Naive thymus-derived CD4-positive, alpha-beta T cell (primary cell): ENCODE measurements around the gene VPS51. TPM values are rescaled to one million over a fixed set of nuclear protein-coding genes. Genes with fewer than 3 reads are reported as not detected.

Experiments used
- ATAC-seq: fragments of 150-1000 bp; cut with Tn5 transposase; 2 replicates; pipeline ENCODE4 v1.10.0; 2021; ENCODE audit warnings: mild to moderate bottlenecking, moderate library complexity
- CTCF ChIA-PET: fragments of 350-600 bp; sonication (Branson Sonifier 250); formaldehyde crosslinking; loops from one replicate; lab custom pipeline; 2021; ENCODE audit warnings: antibody characterized with exemption; lab: Charles Lee
- POLR2A ChIA-PET: fragments of 350-600 bp; sonication (Branson Sonifier 250); formaldehyde crosslinking; loops from one replicate; lab custom pipeline; 2021; ENCODE audit warnings: antibody characterized with exemption, inconsistent platforms; lab: Charles Lee
- DNase-seq, 9 donors: peaks; one replicate each; pipeline versions ENCODE4 v3.0.0 to v3.0.0-alpha.2; 2020 to 2022; ENCODE audit warnings: mixed read lengths in 1 of 9
- H3K27ac ChIP-seq: one replicate; pipeline ENCODE4 v1.7.0; 2013; ENCODE audit warnings: mild to moderate bottlenecking, low read depth, low read length, moderate library complexity
- H3K27me3 ChIP-seq, 2 donors: one replicate each; pipeline ENCODE4 v1.7.0; 2013; ENCODE audit warnings: low read length in 2 of 2, mild to moderate bottlenecking in 2 of 2, moderate library complexity in 2 of 2; ENCODE audit not compliant: control insufficient read depth in 2 of 2, insufficient read depth in 2 of 2
- H3K36me3 ChIP-seq, 3 experiments: 1 replicate in 2 of 3; 2 replicates in 1 of 3; pipeline ENCODE4 v1.7.0; 2013; ENCODE audit warnings: low read length in 3 of 3, mild to moderate bottlenecking in 3 of 3, moderate library complexity in 1 of 3; ENCODE audit not compliant: insufficient read depth in 3 of 3, control insufficient read depth in 2 of 3
- H3K4me1 ChIP-seq, 2 donors: one replicate each; pipeline ENCODE4 v1.7.0; 2013; ENCODE audit warnings: low read length in 2 of 2, mild to moderate bottlenecking in 2 of 2, moderate library complexity in 1 of 2; ENCODE audit not compliant: control insufficient read depth in 2 of 2, insufficient read depth in 2 of 2
- H3K4me3 ChIP-seq: 2 replicates; pipeline ENCODE4 v1.7.0; 2013; ENCODE audit warnings: mild to moderate bottlenecking, low read length
- H3K9me3 ChIP-seq, 3 experiments: 1 replicate in 2 of 3; 2 replicates in 1 of 3; pipeline ENCODE4 v1.7.0; 2013; ENCODE audit warnings: low read length in 3 of 3; ENCODE audit not compliant: control insufficient read depth in 2 of 3
- H3K27ac Mint-ChIP-seq, 9 donors: one replicate each; pipeline ENCODE4 v1.8.0; 2020 to 2022; ENCODE audit warnings: mixed read lengths in 9 of 9, mild to moderate bottlenecking in 8 of 9, moderate library complexity in 5 of 9, inconsistent platforms in 2 of 9
- H3K27me3 Mint-ChIP-seq, 5 donors: one replicate each; pipeline ENCODE4 v1.8.0; 2021 to 2022; ENCODE audit warnings: mixed read lengths in 5 of 5, mild to moderate bottlenecking in 1 of 5
- H3K36me3 Mint-ChIP-seq, 5 donors: one replicate each; pipeline ENCODE4 v1.8.0; 2020 to 2022; ENCODE audit warnings: mixed read lengths in 5 of 5, mild to moderate bottlenecking in 3 of 5, inconsistent platforms in 1 of 5
- H3K4me1 Mint-ChIP-seq, 7 donors: one replicate each; pipeline ENCODE4 v1.8.0; 2020 to 2022; ENCODE audit warnings: mixed read lengths in 7 of 7, mild to moderate bottlenecking in 3 of 7, inconsistent platforms in 1 of 7
- H3K4me3 Mint-ChIP-seq, 10 donors: one replicate each; pipeline ENCODE4 v1.8.0; 2020 to 2022; ENCODE audit warnings: mild to moderate bottlenecking in 10 of 10, mixed read lengths in 10 of 10, moderate library complexity in 6 of 10, inconsistent platforms in 2 of 10
- H3K9me3 Mint-ChIP-seq, 11 donors: one replicate each; pipeline ENCODE4 v1.8.0; 2020 to 2022; ENCODE audit warnings: mixed read lengths in 11 of 11, mild to moderate bottlenecking in 4 of 11, inconsistent platforms in 1 of 11, moderate library complexity in 1 of 11
- intact Hi-C, 2 donors: fragments of 100-400 bp; cut with micrococcal nuclease; formaldehyde crosslinking; loops; one replicate each; pipeline ENCODE4 v1.15.1; 2023
- polyA plus RNA-seq, 2 donors: library from polyadenylated mRNA; unstranded; fragments of 300-500 nt; fragmentation: Illumina TruSeq; gene quantifications; one replicate each; pipeline ENCODE4 v1.2.3, GENCODE V29; 2021
- total RNA-seq, 6 experiments: library from RNA in 5 of 6; stranded (reverse) in 5 of 6; gene quantifications; 1 replicate in 5 of 6; 2 replicates in 1 of 6; pipeline ENCODE4 v1.2.3 and lab custom pipeline; 2021 to 2026

Gene VPS51
- total and polyA plus RNA-seq, 7 experiments from 2014 or later, result 106 to 269 (median 196) TPM

GRCh38 chr11:65056999-65057398 lies 39.0 kb upstream of the VPS51 start:
- Histone ChIP-seq H3K36me3 (no peaks in the 10 kb centered on the region), H3K27me3 (no peaks in the 10 kb centered on the region), H3K4me1 (peaks cover 3 to 12% of the 10 kb centered on the region in 2 donors), H3K27ac (no peak overlapping the region), H3K9me3 (no peaks in the 10 kb centered on the region), H3K4me3 (no peak overlapping the region)
- H3K4me3 Mint-ChIP-seq, result no peak overlapping the region
- ATAC-seq, result no peak
- peaks cover 11 to 40% (median 14%) of the 10 kb centered on the region in 7 donors for H3K4me1 Mint-ChIP-seq
- POLR2A ChIA-PET, result interaction anchor here (0.5 kb wide), 1 partner anchor 11 kb away, joined by 4 read pairs; no protein-coding TSS in a partner anchor
- H3K9me3 Mint-ChIP-seq, result no peaks in the 10 kb centered on the region
- CTCF ChIA-PET, result no interaction called here
- intact Hi-C loops, result no loop called here
- H3K27me3 Mint-ChIP-seq, result no peaks in the 10 kb centered on the region
- H3K27ac Mint-ChIP-seq, result no peak overlapping the region
- DNase-seq, result no peak
- H3K36me3 Mint-ChIP-seq, result no peaks in the 10 kb centered on the region

GRCh38 chr11:65057526-65057925 lies 38.5 kb upstream of the VPS51 start:
- Mint-ChIP-seq H3K4me3 (no peak overlapping the region), H3K27me3 (no peaks in the 10 kb centered on the region), H3K9me3 (no peaks in the 10 kb centered on the region), H3K4me1 (peaks cover 11 to 40% (median 15%) of the 10 kb centered on the region in 7 donors), H3K36me3 (no peaks in the 10 kb centered on the region), H3K27ac (no peak overlapping the region)
- Histone ChIP-seq H3K4me1 (peaks cover 3 to 12% of the 10 kb centered on the region in 2 donors), H3K36me3 (no peaks in the 10 kb centered on the region), H3K27ac (no peak overlapping the region), H3K27me3 (no peaks in the 10 kb centered on the region), H3K9me3 (no peaks in the 10 kb centered on the region), H3K4me3 (no peak overlapping the region)
- POLR2A ChIA-PET, result interaction anchor here (0.5 kb wide), 1 partner anchor 11 kb away, joined by 4 read pairs; no protein-coding TSS in a partner anchor
- CTCF ChIA-PET, result no interaction called here
- no peak for ATAC-seq
- intact Hi-C loops, result no loop called here
- no peak for DNase-seq

- H3K4me1 Mint-ChIP-seq, result peaks cover 11 to 40% (median 15%) of the 10 kb centered on the region in 7 donors
These were observed 38.0 kb upstream of the VPS51 start for GRCh38 chr11:65058012-65058411.

GRCh38 chr11:65058419-65059054 lies 37.5 kb upstream of the VPS51 start, which contains the start of gene NAALADL1:
TSS of gene NAALADL1 (minus strand) at chr11:65058553. CDS start at chr11:65058521, 32 bp downstream.
- no peak for DNase-seq
- Histone ChIP-seq H3K27me3 (no peaks in the 10 kb centered on the region), H3K4me1 (peaks cover 3 to 11% of the 10 kb centered on the region in 2 donors), H3K9me3 (no peaks in the 10 kb centered on the region), H3K36me3 (no peaks in the 10 kb centered on the region), H3K4me3 (no peak within 1 kb of the TSS), H3K27ac (no peak within 1 kb of the TSS)
- no peaks in the 10 kb centered on the region for H3K36me3 Mint-ChIP-seq
- no peaks in the 10 kb centered on the region for H3K9me3 Mint-ChIP-seq
- no peak within 1 kb of the TSS for H3K27ac Mint-ChIP-seq
- intact Hi-C loops, result no loop called here
- POLR2A ChIA-PET, result no interaction called here
- H3K4me1 Mint-ChIP-seq, result peaks cover 9 to 35% (median 13%) of the 10 kb centered on the region in 7 donors
- no peak for ATAC-seq
- CTCF ChIA-PET, result interaction anchor here (0.7 kb wide), 1 partner anchor 293 kb away, joined by 3 read pairs; no protein-coding TSS in a partner anchor
- no peaks in the 10 kb centered on the region for H3K27me3 Mint-ChIP-seq
- H3K4me3 Mint-ChIP-seq, result no peak within 1 kb of the TSS

More at GRCh38 chr11:65058012-65058411, 38.0 kb upstream of the VPS51 start:
- H3K27ac Mint-ChIP-seq, result no peak overlapping the region
- H3K36me3 Mint-ChIP-seq, result no peaks in the 10 kb centered on the region
- DNase-seq (no peak), ATAC-seq (no peak)
- no peaks in the 10 kb centered on the region for H3K9me3 Mint-ChIP-seq
- intact Hi-C loops, result no loop called here
- no peaks in the 10 kb centered on the region for H3K27me3 ChIP-seq
- H3K4me1 ChIP-seq, result peaks cover 3 to 12% of the 10 kb centered on the region in 2 donors
- no peak overlapping the region for H3K27ac ChIP-seq
- H3K4me3 Mint-ChIP-seq, result no peak overlapping the region
- no peak overlapping the region for H3K4me3 ChIP-seq
- CTCF ChIA-PET, result no interaction called here
- POLR2A ChIA-PET, result no interaction called here
- no peaks in the 10 kb centered on the region for H3K36me3 ChIP-seq
- no peaks in the 10 kb centered on the region for H3K27me3 Mint-ChIP-seq
- no peaks in the 10 kb centered on the region for H3K9me3 ChIP-seq

GRCh38 chr11:65059523-65059922 lies 36.5 kb upstream of the VPS51 start:
- Mint-ChIP-seq H3K4me1 (peaks cover 0 to 25% (median 3%) of the 10 kb centered on the region in 7 donors), H3K4me3 (no peak overlapping the region), H3K27me3 (no peaks in the 10 kb centered on the region), H3K27ac (peak overlapping the region in 1 of 9 donors; percentile 47), H3K36me3 (no peaks in the 10 kb centered on the region), H3K9me3 (no peaks in the 10 kb centered on the region)
- POLR2A ChIA-PET, result no interaction called here
- CTCF ChIA-PET, result no interaction called here
- H3K36me3 ChIP-seq, result no peaks in the 10 kb centered on the region
- H3K27me3 ChIP-seq, result no peaks in the 10 kb centered on the region
- ATAC-seq (no peak), DNase-seq (no peak)
- H3K4me3 ChIP-seq, result no peak overlapping the region
- H3K4me1 ChIP-seq, result peaks cover 0 to under 1% of the 10 kb centered on the region in 2 donors
- intact Hi-C loops, result no loop called here
- no peaks in the 10 kb centered on the region for H3K9me3 ChIP-seq
- H3K27ac ChIP-seq, result no peak overlapping the region

GRCh38 chr11:65059959-65060824 lies 35.8 kb upstream of the VPS51 start:
- no peaks in the 10 kb centered on the region for H3K36me3 Mint-ChIP-seq
- ATAC-seq, result no peak
- peaks cover 0 to 23% (median 0%) of the 10 kb centered on the region in 7 donors for H3K4me1 Mint-ChIP-seq
- CTCF ChIA-PET, result no interaction called here
- DNase-seq, result no peak
- H3K27me3 ChIP-seq, result no peaks in the 10 kb centered on the region
- H3K4me3 Mint-ChIP-seq, result peak overlapping the region in 1 of 10 donors; percentile 12
- no peaks in the 10 kb centered on the region for H3K9me3 ChIP-seq
- H3K4me3 ChIP-seq, result no peak overlapping the region
- H3K4me1 ChIP-seq, result no peaks in the 10 kb centered on the region
- intact Hi-C loops, result no loop called here
- H3K36me3 ChIP-seq, result no peaks in the 10 kb centered on the region
- H3K9me3 Mint-ChIP-seq, result no peaks in the 10 kb centered on the region
- no peak overlapping the region for H3K27ac ChIP-seq
- H3K27me3 Mint-ChIP-seq, result no peaks in the 10 kb centered on the region
- POLR2A ChIA-PET, result no interaction called here
- H3K27ac Mint-ChIP-seq, result no peak overlapping the region
